GM19099 (cell line): Measurements from ENCODE around the gene ICA1.

Source experiments
- POLR2A ChIP-seq: IDR thresholded peaks from 3 replicates; pipeline ENCODE4 v1.6.1; 2011; ENCODE audit warnings: low read depth; ENCODE audit not compliant: insufficient read length; ENCODE audit errors: extremely low read depth

Gene ICA1

GRCh38 chr7:8278183-8278582 lies 16.2 kb upstream of the ICA1 start:
- no peak for TF ChIP-seq POLR2A

GRCh38 chr7:8277394-8277982 lies 15.5 kb upstream of the ICA1 start:
- TF ChIP-seq POLR2A = no peak

GRCh38 chr7:8274589-8274988 lies 12.6 kb upstream of the ICA1 start:
- TF ChIP-seq POLR2A = no peak

- no peak for TF ChIP-seq POLR2A
These were observed 10.0 kb upstream of the ICA1 start for GRCh38 chr7:8271960-8272359.

- no peak for TF ChIP-seq POLR2A
These were observed 1.1 kb upstream of the ICA1 start for GRCh38 chr7:8263048-8263447.

GRCh38 chr7:8260871-8261694 lies 884 bp downstream of the ICA1 start:
- TF ChIP-seq POLR2A = no peak

GRCh38 chr7:8259586-8260222 lies 2.3 kb downstream of the ICA1 start:
- TF ChIP-seq POLR2A = no peak

GRCh38 chr7:8258734-8259133 lies 3.2 kb downstream of the ICA1 start:
- no peak for TF ChIP-seq POLR2A

GRCh38 chr7:8258166-8258565 lies 3.8 kb downstream of the ICA1 start:
- no peak for TF ChIP-seq POLR2A

- no peak for TF ChIP-seq POLR2A
These were observed 6.0 kb downstream of the ICA1 start for GRCh38 chr7:8255680-8256655.

- no peak for TF ChIP-seq POLR2A
These were observed 7.3 kb downstream of the ICA1 start for GRCh38 chr7:8254667-8255066.

- no peak for TF ChIP-seq POLR2A
These were observed 7.8 kb downstream of the ICA1 start for GRCh38 chr7:8254215-8254614.

- no peak for TF ChIP-seq POLR2A
These were observed 10.8 kb downstream of the ICA1 start for GRCh38 chr7:8251195-8251594.

GRCh38 chr7:8250547-8250946 lies 11.4 kb downstream of the ICA1 start:
- TF ChIP-seq POLR2A = no peak

GRCh38 chr7:8249121-8249520 lies 12.8 kb downstream of the ICA1 start:
- TF ChIP-seq POLR2A = no peak
